ENCODE data around the gene GINS2. TPM values are rescaled to one million over a fixed set of nuclear protein-coding genes. Genes with fewer than 3 reads are reported as not detected.

Gene GINS2
- total RNA-seq, 1 experiment from 2014 or later, result 38.0 TPM

GRCh38 chr16:85698459-85698891, 9.7 kb upstream of the GINS2 start:
- no peak for DNase-seq (ENCODE audit: low spot score)
- H3K27ac Mint-ChIP-seq, result no peak overlapping the region
- H3K4me3 Mint-ChIP-seq, result no peak overlapping the region
- peaks cover 4% of the 10 kb centered on the region for H3K27me3 Mint-ChIP-seq (ENCODE audit: low read depth)
- H3K36me3 Mint-ChIP-seq, result no peaks in the 10 kb centered on the region
- TF ChIP-seq CBFB (CRISPR knock-in tag; IDR thresholded peaks at IDR 0.05; ENCODE audit: low read depth) (no peak), ZMAT4 (CRISPR knock-in tag; IDR thresholded peaks at IDR 0.05) (no peak), CREB1 (CRISPR knock-in tag; IDR thresholded peaks at IDR 0.05) (no peak), FOXP4 (CRISPR knock-in tag; IDR thresholded peaks at IDR 0.05) (no peak), ESRRA (CRISPR knock-in tag; IDR thresholded peaks at IDR 0.05; ENCODE audit: borderline replicate concordance) (no peak), ZNF281 (CRISPR knock-in tag; IDR thresholded peaks at IDR 0.05) (no peak), SMAD4 (CRISPR knock-in tag; IDR thresholded peaks at IDR 0.05) (no peak), ZBTB43 (CRISPR knock-in tag; IDR thresholded peaks at IDR 0.05) (no peak), IRF1 (CRISPR knock-in tag; IDR thresholded peaks at IDR 0.05) (no peak), JAZF1 (CRISPR knock-in tag; IDR thresholded peaks at IDR 0.05) (no peak), MXD4 (CRISPR knock-in tag; IDR thresholded peaks at IDR 0.05; ENCODE audit: borderline replicate concordance) (no peak), ERG (CRISPR knock-in tag; IDR thresholded peaks at IDR 0.05) (no peak), FOXK1 (CRISPR knock-in tag; IDR thresholded peaks at IDR 0.05) (no peak), PREB (CRISPR knock-in tag; IDR thresholded peaks at IDR 0.05; ENCODE audit: borderline replicate concordance) (no peak), MYBL2 (CRISPR knock-in tag; IDR thresholded peaks at IDR 0.05) (no peak)
- ATAC-seq, result no peak
- H3K4me1 Mint-ChIP-seq, result 0 out of 2 replicates have a peak, but pooled peaks cover 6% of the 10 kb centered on the region
- ChIA-PET POLR2A (interaction anchor here (0.6 to 1.1 kb wide), 2 partner anchors 9 to 12 kb away, joined by 3 to 5 read pairs; no protein-coding TSS in a partner anchor), CTCF (interaction anchor here (0.6 to 2.4 kb wide), 6 partner anchors 9 to 55 kb away, joined by 3 to 14 read pairs (median 10); partner anchors contain the start of gene GINS2)
- no peaks in the 10 kb centered on the region for H3K9me3 Mint-ChIP-seq

GRCh38 chr16:85697431-85697830, 8.7 kb upstream of the GINS2 start:
- CTCF ChIA-PET, result interaction anchor here (2.4 kb wide), 1 partner anchor 14 kb away, joined by 7 read pairs; no protein-coding TSS in a partner anchor
- TF ChIP-seq JUN (CRISPR knock-in tag; IDR thresholded peaks at IDR 0.05), result no peak
- TF ChIP-seq ZNF671 (CRISPR knock-in tag; IDR thresholded peaks at IDR 0.05), result no peak
- TF ChIP-seq CBFB (CRISPR knock-in tag; IDR thresholded peaks at IDR 0.05; ENCODE audit: low read depth), result no peak
- no peak for TF ChIP-seq ATF6 (CRISPR knock-in tag; IDR thresholded peaks at IDR 0.05)
- TF ChIP-seq IRF1 (CRISPR knock-in tag; IDR thresholded peaks at IDR 0.05), result no peak
- TF ChIP-seq OVOL2 (CRISPR knock-in tag; IDR thresholded peaks at IDR 0.05; ENCODE audit: borderline replicate concordance), result no peak
- no peak for TF ChIP-seq ESRRA (CRISPR knock-in tag; IDR thresholded peaks at IDR 0.05; ENCODE audit: borderline replicate concordance)
- no peak for TF ChIP-seq FOXJ3 (CRISPR knock-in tag; IDR thresholded peaks at IDR 0.05; ENCODE audit: borderline replicate concordance)
- no peak for TF ChIP-seq ZBTB43 (CRISPR knock-in tag; IDR thresholded peaks at IDR 0.05)

More at GRCh38 chr16:85697431-85697830, 8.7 kb upstream of the GINS2 start:
- no peak for ATAC-seq
- Mint-ChIP-seq H3K27me3 (ENCODE audit: low read depth) (peaks cover 4% of the 10 kb centered on the region), H3K4me1 (0 out of 2 replicates have a peak, but pooled peaks cover 6% of the 10 kb centered on the region), H3K36me3 (no peaks in the 10 kb centered on the region), H3K9me3 (no peaks in the 10 kb centered on the region), H3K27ac (no peak overlapping the region), H3K4me3 (no peak overlapping the region)
- POLR2A ChIA-PET, result no interaction called here
- no peak for DNase-seq (ENCODE audit: low spot score)
